Measurements from ENCODE around the gene TMPRSS13. TPM values are rescaled to one million over a fixed set of nuclear protein-coding genes. Genes with fewer than 3 reads are reported as not detected.

TMPRSS13 gene
- total RNA-seq, 2 experiments from 2014 or later = 0.99 to 1.4 TPM

- H3K4me3 ChIP-seq (ENCODE audit: low read length) = no peak overlapping the region
- peaks cover 3 to 4% of the 10 kb centered on the region in 2 experiments for H3K27me3 ChIP-seq (ENCODE audit: control insufficient read depth in 1 of 2, insufficient read depth in 2 of 2, low read length in 2 of 2)
- Mint-ChIP-seq H3K4me3 (no peak overlapping the region), H3K4me1 (ENCODE audit: low read depth) (no peaks in the 10 kb centered on the region), H3K27me3 (peaks cover 30% of the 10 kb centered on the region), H3K9me3 (no peaks in the 10 kb centered on the region), H3K36me3 (ENCODE audit: low read depth) (no peaks in the 10 kb centered on the region), H3K27ac (no peak overlapping the region)
- H3K27ac ChIP-seq (ENCODE audit: low read depth in 1 of 2, low read length in 2 of 2) = no peak overlapping the region
- no peaks in the 10 kb centered on the region for H3K4me1 ChIP-seq (ENCODE audit: insufficient read depth, low read length)
- ChIA-PET CTCF (no interaction called here), POLR2A (no interaction called here)
- DNase-seq (no peak), ATAC-seq (ENCODE audit: poor library complexity) (no peak)
- H3K36me3 ChIP-seq (ENCODE audit: insufficient read depth, low read length) = no peaks in the 10 kb centered on the region
- no peaks in the 10 kb centered on the region for H3K9me3 ChIP-seq (ENCODE audit: control insufficient read depth in 1 of 2, insufficient read depth in 1 of 2, low read length in 2 of 2)
- intact Hi-C loops (cut with DNase I, micrococcal nuclease) = no loop called here
- TF ChIP-seq CTCF (IDR thresholded peaks at IDR 0.05) = no peak
Measured at GRCh38 chr11:117883063-117883462, 46.1 kb downstream of the TMPRSS13 start.

- Mint-ChIP-seq H3K4me3 (no peak overlapping the region), H3K27ac (no peak overlapping the region), H3K9me3 (no peaks in the 10 kb centered on the region), H3K4me1 (ENCODE audit: low read depth) (no peaks in the 10 kb centered on the region), H3K27me3 (peaks cover 36% of the 10 kb centered on the region), H3K36me3 (ENCODE audit: low read depth) (no peaks in the 10 kb centered on the region)
- Histone ChIP-seq H3K27ac (ENCODE audit: low read depth in 1 of 2, low read length in 2 of 2) (no peak overlapping the region), H3K9me3 (ENCODE audit: control insufficient read depth in 1 of 2, insufficient read depth in 1 of 2, low read length in 2 of 2) (no peaks in the 10 kb centered on the region), H3K4me3 (ENCODE audit: low read length) (no peak overlapping the region), H3K27me3 (ENCODE audit: control insufficient read depth in 1 of 2, insufficient read depth in 2 of 2, low read length in 2 of 2) (peaks cover 8 to 10% of the 10 kb centered on the region in 2 experiments), H3K36me3 (ENCODE audit: insufficient read depth, low read length) (no peaks in the 10 kb centered on the region), H3K4me1 (ENCODE audit: insufficient read depth, low read length) (no peaks in the 10 kb centered on the region)
- no peak for DNase-seq
- ChIA-PET POLR2A (interaction anchor here (0.6 kb wide), 1 partner anchor 37 kb away, joined by 3 read pairs; no protein-coding TSS in a partner anchor), CTCF (no interaction called here)
- no peak for ATAC-seq (ENCODE audit: poor library complexity)
- intact Hi-C loops (cut with DNase I, micrococcal nuclease) = no loop called here
- no peak for TF ChIP-seq CTCF (IDR thresholded peaks at IDR 0.05)
Measured at GRCh38 chr11:117882311-117882905, 46.8 kb downstream of the TMPRSS13 start.

GRCh38 chr11:117881217-117881616 lies 48.0 kb downstream of the TMPRSS13 start:
- Histone ChIP-seq H3K27me3 (ENCODE audit: control insufficient read depth in 1 of 2, insufficient read depth in 2 of 2, low read length in 2 of 2) (peaks cover 19 to 21% of the 10 kb centered on the region in 2 experiments), H3K4me1 (ENCODE audit: insufficient read depth, low read length) (peaks cover 10% of the 10 kb centered on the region), H3K4me3 (ENCODE audit: low read length) (no peak overlapping the region), H3K27ac (ENCODE audit: low read depth in 1 of 2, low read length in 2 of 2) (no peak overlapping the region), H3K36me3 (ENCODE audit: insufficient read depth, low read length) (no peaks in the 10 kb centered on the region), H3K9me3 (ENCODE audit: control insufficient read depth in 1 of 2, insufficient read depth in 1 of 2, low read length in 2 of 2) (no peaks in the 10 kb centered on the region)
- no peak overlapping the region for H3K27ac Mint-ChIP-seq
- TF ChIP-seq CTCF (IDR thresholded peaks at IDR 0.05) = no peak
- no peaks in the 10 kb centered on the region for H3K9me3 Mint-ChIP-seq
- ATAC-seq (ENCODE audit: poor library complexity) = no peak
- peaks cover 7% of the 10 kb centered on the region for H3K4me1 Mint-ChIP-seq (ENCODE audit: low read depth)
- no peak for DNase-seq
- no peaks in the 10 kb centered on the region for H3K36me3 Mint-ChIP-seq (ENCODE audit: low read depth)
- ChIA-PET POLR2A (no interaction called here), CTCF (no interaction called here)
- no peak overlapping the region for H3K4me3 Mint-ChIP-seq
- peaks cover 46% of the 10 kb centered on the region for H3K27me3 Mint-ChIP-seq
- intact Hi-C loops (cut with DNase I, micrococcal nuclease) = no loop called here
